HEK293 (cell line): ENCODE results near the gene NDOR1.
"Not testable (repeated sequence)": the region's sequence is repeated elsewhere in the genome, so short reads cannot be mapped to it uniquely, and the experiment has no call there.

Source experiments
- CTCF ChIA-PET: fragments of 350-600 bp; formaldehyde crosslinking; extraction: SDS; loops from one replicate; lab custom pipeline; 2021; ENCODE audit warnings: antibody characterized with exemption; lab: Yijun Ruan, JAX
- POLR2A ChIA-PET: fragments of 300-600 bp; formaldehyde crosslinking; extraction: SDS; loops from one replicate; lab custom pipeline; 2020; ENCODE audit warnings: antibody characterized with exemption, inconsistent platforms; lab: Yijun Ruan, JAX
- H3K27ac ChIP-seq: fragments of 200-500 bp; sonication (Bioruptor generic); 2 replicates; pipeline ENCODE4 v1.5.1; 2014; ENCODE audit warnings: low read depth, low read length, control low read depth, inconsistent platforms; ENCODE audit errors: extremely low read depth
- H3K36me3 ChIP-seq, 2 experiments: fragments of 200-500 bp in 1 of 2; sonication (Bioruptor generic) in 1 of 2; 1 replicate in 1 of 2; 2 replicates in 1 of 2; pipeline ENCODE4 v1.5.1; 2014 to 2017; ENCODE audit warnings: inconsistent platforms in 2 of 2, low read length in 2 of 2; ENCODE audit not compliant: control insufficient read depth in 2 of 2, insufficient read depth in 1 of 2
- H3K4me1 ChIP-seq: fragments of 200-500 bp; sonication (Bioruptor generic); 2 replicates; pipeline ENCODE4 v1.5.1; 2014; ENCODE audit warnings: mild to moderate bottlenecking, low read length, inconsistent platforms; ENCODE audit not compliant: control insufficient read depth, insufficient read depth
- H3K4me3 ChIP-seq: 2 replicates; pipeline ENCODE4 v1.5.1; 2011; ENCODE audit warnings: low read depth, mild to moderate bottlenecking, control low read depth, low read length, moderate library complexity
- H3K9me3 ChIP-seq: fragments of 200-500 bp; sonication (Bioruptor generic); 2 replicates; pipeline ENCODE4 v1.5.1; 2014; ENCODE audit warnings: low read depth, low read length, inconsistent platforms; ENCODE audit not compliant: control insufficient read depth, insufficient read depth
- KLF1 ChIP-seq: fragments of 450-650 bp; formaldehyde crosslinking; IDR thresholded peaks from 2 replicates; pipeline ENCODE4 v1.5.1; 2016; ENCODE audit warnings: missing biosample characterization, missing genetic modification characterization
- KLF7 ChIP-seq: fragments of 450-650 bp; formaldehyde crosslinking; IDR thresholded peaks from 2 replicates; pipeline ENCODE4 v1.5.1; 2016; ENCODE audit warnings: missing biosample characterization, missing genetic modification characterization, borderline replicate concordance
- KLF9 ChIP-seq: fragments of 450-650 bp; formaldehyde crosslinking; IDR thresholded peaks from 2 replicates; pipeline ENCODE4 v1.5.1; 2016; ENCODE audit warnings: missing biosample characterization, missing genetic modification characterization, low read depth
- MYNN ChIP-seq: fragments of 450-650 bp; formaldehyde crosslinking; IDR thresholded peaks from 2 replicates; pipeline ENCODE4 v1.5.1; 2016; ENCODE audit warnings: missing biosample characterization, missing genetic modification characterization, borderline replicate concordance
- SCRT1 ChIP-seq: fragments of 450-650 bp; formaldehyde crosslinking; IDR thresholded peaks from 2 replicates; pipeline ENCODE4 v1.5.1; 2016; ENCODE audit warnings: missing biosample characterization, missing genetic modification characterization, borderline replicate concordance
- WT1 ChIP-seq: fragments of 450-650 bp; formaldehyde crosslinking; IDR thresholded peaks from 2 replicates; pipeline ENCODE4 v1.5.1; 2016; ENCODE audit warnings: missing biosample characterization, missing genetic modification characterization
- ZNF10 ChIP-seq: fragments of 450-650 bp; formaldehyde crosslinking; IDR thresholded peaks from 2 replicates; pipeline ENCODE4 v1.5.1; 2017; ENCODE audit warnings: missing biosample characterization, missing genetic modification characterization
- ZNF174 ChIP-seq: fragments of 450-650 bp; formaldehyde crosslinking; IDR thresholded peaks from 2 replicates; pipeline ENCODE4 v1.5.0; 2017; ENCODE audit warnings: missing biosample characterization, mild to moderate bottlenecking, missing genetic modification characterization
- ZNF184 ChIP-seq: fragments of 450-650 bp; IDR thresholded peaks from 2 replicates; pipeline ENCODE4 v1.5.1; 2018; ENCODE audit warnings: missing biosample characterization, mild to moderate bottlenecking, missing genetic modification characterization
- ZNF23 ChIP-seq: fragments of 450-650 bp; formaldehyde crosslinking; IDR thresholded peaks from 2 replicates; pipeline ENCODE4 v1.5.1; 2016; ENCODE audit warnings: missing biosample characterization, missing genetic modification characterization, borderline replicate concordance
- ZNF324 ChIP-seq: fragments of 450-650 bp; formaldehyde crosslinking; IDR thresholded peaks from 2 replicates; pipeline ENCODE4 v1.5.1; 2016; ENCODE audit warnings: missing biosample characterization, missing genetic modification characterization
- ZNF391 ChIP-seq: fragments of 450-650 bp; formaldehyde crosslinking; IDR thresholded peaks from 2 replicates; pipeline ENCODE4 v1.5.1; 2016; ENCODE audit warnings: low read depth, missing biosample characterization, missing genetic modification characterization, borderline replicate concordance
- ZNF394 ChIP-seq: fragments of 450-650 bp; formaldehyde crosslinking; IDR thresholded peaks from 2 replicates; pipeline ENCODE4 v1.5.1; 2016; ENCODE audit warnings: missing biosample characterization, missing genetic modification characterization, mild to moderate bottlenecking, moderate library complexity, borderline replicate concordance
- ZNF426 ChIP-seq: fragments of 450-650 bp; formaldehyde crosslinking; IDR thresholded peaks from 2 replicates; pipeline ENCODE4 v1.5.1; 2017; ENCODE audit warnings: missing biosample characterization, missing genetic modification characterization, mild to moderate bottlenecking, inconsistent platforms, moderate library complexity
- ZNF473 ChIP-seq: fragments of 450-650 bp; formaldehyde crosslinking; IDR thresholded peaks from 2 replicates; pipeline ENCODE4 v1.5.1; 2017; ENCODE audit warnings: missing biosample characterization, missing genetic modification characterization
- ZNF549 ChIP-seq: fragments of 450-650 bp; IDR thresholded peaks from 2 replicates; pipeline ENCODE4 v1.5.1; 2018; ENCODE audit warnings: missing biosample characterization, missing genetic modification characterization, mild to moderate bottlenecking, inconsistent platforms, moderate library complexity
- ZNF623 ChIP-seq: fragments of 450-650 bp; formaldehyde crosslinking; IDR thresholded peaks from 2 replicates; pipeline ENCODE4 v1.5.1; 2016; ENCODE audit warnings: missing biosample characterization, missing genetic modification characterization
- ZNF629 ChIP-seq: fragments of 450-650 bp; formaldehyde crosslinking; IDR thresholded peaks from 2 replicates; pipeline ENCODE4 v1.5.1; 2017; ENCODE audit warnings: missing biosample characterization, missing genetic modification characterization
- ZNF707 ChIP-seq: fragments of 450-650 bp; formaldehyde crosslinking; IDR thresholded peaks from 2 replicates; pipeline ENCODE4 v1.5.1; 2016; ENCODE audit warnings: missing biosample characterization, missing genetic modification characterization
- ZNF777 ChIP-seq: fragments of 450-650 bp; formaldehyde crosslinking; IDR thresholded peaks from 2 replicates; pipeline ENCODE4 v1.5.1; 2017; ENCODE audit warnings: missing biosample characterization, missing genetic modification characterization, borderline replicate concordance
- ZXDB ChIP-seq: fragments of 450-650 bp; formaldehyde crosslinking; IDR thresholded peaks from 2 replicates; pipeline ENCODE4 v1.5.1; 2016; ENCODE audit warnings: missing biosample characterization, missing genetic modification characterization
- TF ChIP-seq, protein P1 (sequence below): fragments of 450-650 bp; formaldehyde crosslinking; IDR thresholded peaks from 2 replicates; pipeline ENCODE4 v1.5.1; 2016; ENCODE audit warnings: missing biosample characterization, missing genetic modification characterization
- TF ChIP-seq, protein P2 (sequence below): fragments of 450-650 bp; formaldehyde crosslinking; IDR thresholded peaks from 2 replicates; pipeline ENCODE4 v1.5.1; 2016; ENCODE audit warnings: missing biosample characterization, missing genetic modification characterization, low read depth
- TF ChIP-seq, protein P3 (sequence below): fragments of 450-650 bp; formaldehyde crosslinking; IDR thresholded peaks from 2 replicates; pipeline ENCODE4 v1.5.1; 2017; ENCODE audit warnings: missing biosample characterization, missing genetic modification characterization

The NDOR1 gene

DNA sequence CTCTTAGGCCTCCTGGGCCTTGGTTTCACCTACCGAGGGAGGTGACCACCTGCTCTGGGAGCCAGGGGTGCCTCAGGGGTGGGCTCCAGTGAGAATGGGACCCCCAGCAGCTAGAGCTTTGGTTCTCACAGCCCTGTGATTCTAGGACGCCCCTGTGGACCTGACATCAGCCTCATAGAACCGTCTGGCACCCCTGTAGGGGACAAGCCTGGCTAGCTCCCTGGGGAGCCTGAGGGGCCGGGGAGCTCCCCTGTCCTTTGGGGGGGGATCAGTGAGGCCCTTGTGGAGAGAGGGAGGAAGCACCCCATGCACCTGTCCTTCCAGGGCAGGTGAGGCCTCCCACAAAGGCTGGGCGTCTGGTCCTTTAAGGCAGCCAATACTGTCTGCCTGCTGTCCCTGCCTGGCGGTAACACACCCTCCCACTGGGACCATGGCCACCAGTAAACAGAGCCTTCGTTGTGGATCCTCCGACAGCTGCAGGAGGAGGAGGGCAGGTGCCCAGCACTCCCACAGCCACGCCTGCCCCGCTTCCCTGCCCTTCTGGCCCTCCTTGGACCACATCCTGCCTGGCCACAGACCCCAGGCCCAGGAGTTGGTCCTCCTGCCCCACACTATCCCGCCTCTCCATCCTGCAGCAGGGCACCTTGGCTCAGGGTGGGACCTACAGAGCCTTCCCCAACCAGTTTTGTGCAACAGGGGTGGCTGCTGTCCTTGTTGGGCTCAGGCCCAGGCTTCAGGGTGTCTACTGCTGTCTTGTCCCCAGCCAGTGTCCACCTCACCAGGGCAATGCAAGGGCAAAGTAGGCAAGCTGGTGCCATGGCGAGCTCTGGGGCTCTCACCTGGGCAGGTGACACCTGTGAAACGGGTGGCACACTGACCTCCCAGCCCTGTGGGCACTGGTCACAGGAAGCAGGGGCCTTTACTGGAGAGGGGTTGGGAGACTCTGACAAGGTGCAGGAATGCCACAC is 32.5 kb downstream of the NDOR1 start (continued):
- TF ChIP-seq, protein P1, sequence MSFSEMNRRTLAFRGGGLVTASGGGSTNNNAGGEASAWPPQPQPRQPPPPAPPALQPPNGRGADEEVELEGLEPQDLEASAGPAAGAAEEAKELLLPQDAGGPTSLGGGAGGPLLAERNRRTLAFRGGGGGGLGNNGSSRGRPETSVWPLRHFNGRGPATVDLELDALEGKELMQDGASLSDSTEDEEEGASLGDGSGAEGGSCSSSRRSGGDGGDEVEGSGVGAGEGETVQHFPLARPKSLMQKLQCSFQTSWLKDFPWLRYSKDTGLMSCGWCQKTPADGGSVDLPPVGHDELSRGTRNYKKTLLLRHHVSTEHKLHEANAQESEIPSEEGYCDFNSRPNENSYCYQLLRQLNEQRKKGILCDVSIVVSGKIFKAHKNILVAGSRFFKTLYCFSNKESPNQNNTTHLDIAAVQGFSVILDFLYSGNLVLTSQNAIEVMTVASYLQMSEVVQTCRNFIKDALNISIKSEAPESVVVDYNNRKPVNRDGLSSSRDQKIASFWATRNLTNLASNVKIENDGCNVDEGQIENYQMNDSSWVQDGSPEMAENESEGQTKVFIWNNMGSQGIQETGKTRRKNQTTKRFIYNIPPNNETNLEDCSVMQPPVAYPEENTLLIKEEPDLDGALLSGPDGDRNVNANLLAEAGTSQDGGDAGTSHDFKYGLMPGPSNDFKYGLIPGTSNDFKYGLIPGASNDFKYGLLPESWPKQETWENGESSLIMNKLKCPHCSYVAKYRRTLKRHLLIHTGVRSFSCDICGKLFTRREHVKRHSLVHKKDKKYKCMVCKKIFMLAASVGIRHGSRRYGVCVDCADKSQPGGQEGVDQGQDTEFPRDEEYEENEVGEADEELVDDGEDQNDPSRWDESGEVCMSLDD (tag by site-specific recombination): no peak
- TF ChIP-seq SCRT1 (tag by site-specific recombination) (0 out of 2 replicates have a peak, but pooled peaks have one; percentile 35), ZNF707 (tag by site-specific recombination) (no peak), ZNF473 (no peak), ZNF174 (tag by site-specific recombination) (no peak), WT1 (tag by site-specific recombination) (0 out of 2 replicates have a peak, but pooled peaks have one; percentile 14), ZNF426 (tag by site-specific recombination) (no peak), ZNF10 (tag by site-specific recombination) (no peak)
- TF ChIP-seq, protein P2, sequence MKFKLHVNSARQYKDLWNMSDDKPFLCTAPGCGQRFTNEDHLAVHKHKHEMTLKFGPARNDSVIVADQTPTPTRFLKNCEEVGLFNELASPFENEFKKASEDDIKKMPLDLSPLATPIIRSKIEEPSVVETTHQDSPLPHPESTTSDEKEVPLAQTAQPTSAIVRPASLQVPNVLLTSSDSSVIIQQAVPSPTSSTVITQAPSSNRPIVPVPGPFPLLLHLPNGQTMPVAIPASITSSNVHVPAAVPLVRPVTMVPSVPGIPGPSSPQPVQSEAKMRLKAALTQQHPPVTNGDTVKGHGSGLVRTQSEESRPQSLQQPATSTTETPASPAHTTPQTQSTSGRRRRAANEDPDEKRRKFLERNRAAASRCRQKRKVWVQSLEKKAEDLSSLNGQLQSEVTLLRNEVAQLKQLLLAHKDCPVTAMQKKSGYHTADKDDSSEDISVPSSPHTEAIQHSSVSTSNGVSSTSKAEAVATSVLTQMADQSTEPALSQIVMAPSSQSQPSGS (tag by site-specific recombination): no peak

DNA sequence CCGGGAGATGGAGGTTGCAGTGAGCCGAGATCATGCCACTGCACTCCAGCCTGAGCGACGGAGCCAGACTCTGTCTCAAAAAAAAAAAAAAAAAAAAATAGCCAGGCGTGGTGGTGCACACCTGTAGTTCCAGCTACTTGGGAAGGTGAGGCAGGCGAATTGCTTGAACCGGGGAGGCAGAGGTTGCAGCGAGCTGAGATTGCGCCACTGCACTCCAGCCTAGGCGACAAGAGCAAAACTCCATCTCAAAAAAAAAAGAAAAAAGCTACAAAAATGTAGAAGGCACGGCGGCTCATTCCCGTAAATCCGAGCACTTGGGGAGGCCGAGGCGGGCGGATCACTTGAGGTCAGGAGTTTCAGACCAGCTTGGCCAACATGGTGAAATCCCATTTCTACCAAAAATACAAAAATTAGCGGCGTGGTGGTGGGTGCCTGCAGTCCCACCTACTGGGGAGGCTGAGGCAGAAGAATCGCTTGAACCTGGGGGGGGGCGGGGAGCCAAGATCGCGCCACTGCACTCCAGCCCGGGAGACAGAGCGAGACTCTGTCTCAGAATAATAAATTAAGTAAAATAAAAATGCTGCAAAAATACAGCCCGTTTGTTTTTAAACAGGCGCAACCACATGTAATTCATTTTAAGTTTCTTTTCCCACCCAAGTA is 34.2 kb downstream of the NDOR1 start:
- TF ChIP-seq, protein P3, sequence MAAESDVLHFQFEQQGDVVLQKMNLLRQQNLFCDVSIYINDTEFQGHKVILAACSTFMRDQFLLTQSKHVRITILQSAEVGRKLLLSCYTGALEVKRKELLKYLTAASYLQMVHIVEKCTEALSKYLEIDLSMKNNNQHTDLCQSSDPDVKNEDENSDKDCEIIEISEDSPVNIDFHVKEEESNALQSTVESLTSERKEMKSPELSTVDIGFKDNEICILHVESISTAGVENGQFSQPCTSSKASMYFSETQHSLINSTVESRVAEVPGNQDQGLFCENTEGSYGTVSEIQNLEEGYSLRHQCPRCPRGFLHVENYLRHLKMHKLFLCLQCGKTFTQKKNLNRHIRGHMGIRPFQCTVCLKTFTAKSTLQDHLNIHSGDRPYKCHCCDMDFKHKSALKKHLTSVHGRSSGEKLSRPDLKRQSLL (tag by site-specific recombination): peak; percentile 30; the same call in 1 of the 2 replicates
- TF ChIP-seq KLF7: 0 out of 2 replicates have a peak, but pooled peaks have one; percentile 11
- peaks cover 0 to 32% of the 10 kb centered on the region in 2 experiments; a peak in 1 of 3 replicates for H3K36me3 ChIP-seq
- H3K9me3 ChIP-seq, H3K4me1 ChIP-seq: not testable (repeated sequence)
- ChIA-PET CTCF (interaction anchor here (0.6 to 1.7 kb wide), 11 partner anchors 9 to 287 kb away, joined by 3 to 11 read pairs (median 3); partner anchors contain the start of genes NELFB and RNF224), POLR2A (interaction anchor here (0.7 to 11.5 kb wide), 29 partner anchors 14 to 449 kb away, joined by 3 to 336 read pairs (median 9); partner anchors contain the start of genes ANAPC2, CYSRT1, EXD3 and FUT7)
- H3K4me3 ChIP-seq: peak overlapping the region; percentile 68
- H3K27ac ChIP-seq: peak overlapping the region; percentile 93

DNA sequence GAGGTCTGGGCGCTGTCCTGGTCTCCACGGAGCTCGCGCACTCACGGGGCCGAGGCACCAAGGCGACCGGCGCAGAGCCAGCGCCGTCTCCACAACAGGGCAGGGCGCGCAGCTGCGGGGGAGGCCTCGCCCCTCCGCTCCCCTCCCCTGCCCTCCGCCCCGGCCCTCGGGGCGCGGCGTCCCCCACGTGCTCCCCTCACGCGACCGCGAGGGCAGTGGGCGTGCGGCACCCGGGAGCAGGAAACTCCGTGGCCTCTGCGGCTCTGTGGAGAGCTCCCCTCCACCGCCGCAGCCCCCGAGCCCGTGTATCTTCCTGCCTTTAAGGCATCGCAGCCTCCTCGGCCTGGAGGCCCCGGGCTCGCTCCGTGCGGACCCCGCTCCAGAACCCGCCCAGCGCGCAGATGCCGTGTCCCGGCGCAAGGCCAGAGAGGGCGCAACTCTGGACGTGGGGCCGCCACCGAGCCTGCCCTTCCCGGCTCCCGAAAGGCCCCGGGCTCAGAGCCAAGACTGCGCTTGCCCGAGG is 34.9 kb downstream of the NDOR1 start:
- Histone ChIP-seq H3K36me3 (peaks cover 0 to 32% of the 10 kb centered on the region in 2 experiments; a peak in 1 of 3 replicates), H3K4me3 (peak overlapping the region; percentile 68), H3K4me1 (peaks cover 6% of the 10 kb centered on the region; the same call in 1 of the 2 replicates), H3K9me3 (no peaks in the 10 kb centered on the region), H3K27ac (peak overlapping the region; percentile 93)
- POLR2A ChIA-PET: interaction anchor here (0.6 to 11.5 kb wide), 81 partner anchors 13 to 463 kb away, joined by 3 to 336 read pairs (median 5); partner anchors contain the start of genes ANAPC2, ARRDC1, CLIC3 and CYSRT1
- CTCF ChIA-PET: interaction anchor here (0.6 to 1.7 kb wide), 12 partner anchors 8 to 286 kb away, joined by 3 to 11 read pairs (median 3); partner anchors contain the start of genes CYSRT1, LRRC26, NELFB and NPDC1
- TF ChIP-seq KLF9 (tag by site-specific recombination): peak; percentile 83
- TF ChIP-seq KLF1 (tag by site-specific recombination): peak; percentile 98
- TF ChIP-seq ZNF184: no peak
- no peak for TF ChIP-seq ZNF549
- no peak for TF ChIP-seq ZNF23 (tag by site-specific recombination)
- no peak for TF ChIP-seq ZNF629 (tag by site-specific recombination)
- peak; percentile 40; the same call in 1 of the 2 replicates for TF ChIP-seq ZNF394 (tag by site-specific recombination)
- TF ChIP-seq ZNF10 (tag by site-specific recombination): peak; percentile 69
- TF ChIP-seq ZXDB (tag by site-specific recombination): peak; percentile 92
- no peak for TF ChIP-seq ZNF623 (tag by site-specific recombination)
- TF ChIP-seq ZNF324 (tag by site-specific recombination): peak; percentile 93
- no peak; the same call in 1 of the 2 replicates for TF ChIP-seq MYNN
- TF ChIP-seq ZNF777 (tag by site-specific recombination): peak; percentile 86
- 0 out of 2 replicates have a peak, but pooled peaks have one; percentile 93 for TF ChIP-seq ZNF391 (tag by site-specific recombination)
